HG03378 (cell line): ENCODE results near the gene SDSL.

Experiments
- ATAC-seq: cut with Tn5 transposase; IDR thresholded peaks from one replicate; pipeline ENCODE4 v1.9.1; 2021; ENCODE audit warnings: mild to moderate bottlenecking, moderate library complexity; ENCODE audit not compliant: unreplicated experiment

The SDSL gene

DNA sequence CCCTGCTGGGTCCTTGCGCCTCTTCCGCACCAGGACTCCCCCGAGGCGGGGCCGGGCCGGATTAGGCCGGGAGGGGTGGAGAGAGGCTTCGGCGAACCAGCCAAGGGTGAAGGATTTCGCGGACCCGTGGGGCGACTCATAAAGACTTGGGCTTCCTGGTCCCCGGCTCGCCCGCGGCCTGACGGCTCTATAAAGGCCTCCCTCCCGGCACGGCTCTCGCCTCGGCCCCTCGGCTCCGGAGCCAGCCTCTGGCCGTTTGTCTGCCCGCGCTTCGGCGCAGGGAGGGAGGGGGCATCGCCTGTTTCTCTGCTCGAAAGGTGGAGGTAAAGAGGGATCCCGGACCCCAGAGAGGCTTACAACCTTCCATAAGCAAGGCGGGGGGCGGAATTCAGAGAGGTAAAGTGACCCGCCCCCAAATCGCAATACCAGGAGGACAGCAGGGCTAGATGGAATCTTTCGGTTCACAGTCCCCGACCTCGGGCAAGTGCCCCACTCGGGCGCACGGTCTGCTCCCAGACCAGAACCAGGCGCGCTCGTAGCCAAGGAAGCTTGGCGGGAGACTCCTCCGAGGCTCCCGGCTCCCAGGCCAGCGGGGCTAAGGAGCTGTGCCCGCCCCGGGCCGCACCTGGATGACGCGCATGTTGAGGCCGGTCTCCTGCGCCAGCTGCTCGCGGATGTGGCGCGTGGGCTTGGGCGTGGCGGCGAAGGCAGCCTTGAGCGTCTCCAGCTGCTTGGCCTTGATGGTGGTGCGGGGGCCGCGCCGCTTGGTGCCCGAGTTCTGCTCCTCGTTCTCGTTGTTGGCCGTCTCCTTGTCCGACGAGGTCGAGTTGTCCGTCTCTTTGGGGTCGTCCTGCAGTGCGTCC lies 45.6 kb downstream of the SDSL start:
- no peak for ATAC-seq

DNA sequence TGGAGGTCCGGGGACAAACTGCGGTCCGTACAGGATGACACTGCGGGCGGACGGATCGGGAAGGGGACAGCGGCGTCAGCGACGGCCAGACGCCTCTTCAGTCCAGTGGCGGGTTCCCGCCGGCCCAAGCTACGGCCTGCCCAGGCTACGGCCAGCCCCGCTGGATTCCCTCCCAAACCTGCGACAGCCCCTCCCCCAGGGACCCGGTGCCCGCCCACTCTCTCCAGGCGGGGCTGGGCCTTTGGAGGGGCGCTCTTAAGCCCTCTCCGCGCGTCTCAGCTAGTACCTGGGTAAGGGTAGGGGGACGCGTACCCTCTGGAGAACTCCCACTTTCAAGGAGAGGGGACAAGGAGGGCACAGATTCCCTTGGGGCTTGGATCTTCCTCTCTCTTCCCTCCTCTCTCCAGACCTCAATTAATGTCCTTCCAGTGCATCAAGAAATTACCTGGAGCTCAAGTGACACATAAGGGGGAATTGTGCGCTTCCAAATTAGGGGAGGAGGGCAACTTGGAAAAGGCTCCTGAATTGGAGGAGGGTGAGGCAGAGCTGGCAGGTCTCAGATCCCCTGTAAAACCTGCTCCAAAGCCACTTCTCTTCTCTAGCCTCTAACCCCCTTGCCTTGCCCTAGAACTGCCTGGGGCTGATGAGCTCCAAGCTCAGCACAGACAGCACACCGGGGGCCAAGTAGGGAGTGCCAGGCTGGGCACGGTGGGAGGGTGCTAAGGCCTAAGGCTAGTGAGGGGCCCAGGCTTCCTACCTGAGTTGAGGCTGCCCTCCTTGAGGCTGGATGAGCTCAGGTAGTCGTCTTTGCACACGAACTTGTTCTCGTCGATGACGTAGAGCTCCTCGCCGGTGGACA lies 46.4 kb downstream of the SDSL start:
- no peak for ATAC-seq

DNA sequence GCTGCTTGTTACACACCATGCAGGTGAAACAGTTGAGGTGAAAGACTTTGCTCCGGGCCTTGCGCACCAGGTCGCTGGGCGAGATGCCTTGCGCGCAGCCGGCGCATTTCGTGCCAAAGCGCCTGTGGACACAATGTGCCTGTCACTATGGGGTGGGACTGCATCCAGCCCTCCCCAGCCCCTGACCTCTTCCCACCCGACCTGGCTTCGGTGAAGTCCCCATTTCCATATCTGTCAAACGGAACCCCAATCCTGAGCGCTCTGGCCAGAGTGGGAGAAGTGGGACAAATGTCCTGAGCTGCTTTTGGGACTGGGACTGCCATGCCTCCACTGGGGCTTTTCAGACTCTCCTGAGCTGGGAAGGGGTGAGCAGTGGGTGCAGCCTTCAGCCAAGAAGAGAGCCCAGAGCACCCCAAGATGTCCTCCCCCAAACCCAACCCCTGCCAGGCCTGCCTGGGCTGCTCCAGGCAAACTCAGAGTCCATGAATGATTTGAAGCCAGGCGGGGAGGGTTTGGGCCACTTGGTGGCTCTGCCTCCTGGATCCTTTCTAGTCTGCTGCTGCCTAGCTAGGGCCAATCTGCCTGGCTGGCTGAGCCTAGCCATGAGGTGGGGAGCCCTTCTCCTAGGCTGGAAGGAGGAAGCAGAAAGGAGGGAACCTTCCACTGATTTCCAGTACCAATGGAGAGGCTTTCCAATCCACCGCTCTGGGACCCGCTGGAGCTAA lies 47.2 kb downstream of the SDSL start:
- ATAC-seq = no peak

GRCh38 chr12:113469949-113470743 lies 48.0 kb downstream of the SDSL start:
- ATAC-seq = no peak

- no peak for ATAC-seq
Observed at GRCh38 chr12:113470871-113471618, 48.9 kb downstream of the SDSL start.

DNA sequence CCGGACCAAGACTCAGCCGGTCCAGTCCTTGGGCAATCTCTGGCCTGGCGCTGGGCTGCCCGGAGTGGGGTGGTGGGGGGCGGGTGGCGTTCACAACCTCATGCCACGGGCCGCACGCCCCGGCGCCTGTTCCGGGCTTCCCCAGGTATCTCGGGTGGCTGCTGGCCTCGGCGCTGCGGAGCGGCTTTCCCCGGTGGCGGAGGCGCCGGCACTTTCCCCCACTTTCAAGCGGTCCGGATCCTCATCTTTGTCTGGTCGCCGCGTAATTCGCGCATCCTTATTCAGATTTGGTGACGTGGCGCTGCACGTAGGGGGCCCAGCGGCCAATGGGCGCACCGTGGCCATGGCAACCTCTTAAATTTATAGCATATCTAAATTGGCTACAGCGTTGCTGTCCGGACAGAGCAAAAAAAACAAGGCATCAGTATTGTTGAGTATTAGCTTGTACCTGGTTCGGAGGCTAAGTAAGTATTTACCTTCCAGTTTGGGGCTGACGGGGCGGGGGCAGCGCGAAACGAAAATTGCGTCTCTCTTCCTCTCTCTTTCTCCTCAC lies 49.5 kb downstream of the SDSL start, which contains the start of gene LHX5:
Gene LHX5, minus strand, starts transcription at position 253 of the 553 bp plus-strand sequence. CDS start 373 bp downstream, outside the sequence.
- no peak for ATAC-seq

GRCh38 chr12:113472191-113473121 lies 50.3 kb downstream of the SDSL start:
- no peak for ATAC-seq

GRCh38 chr12:113473400-113473799 lies 51.2 kb downstream of the SDSL start:
- ATAC-seq = no peak

DNA sequence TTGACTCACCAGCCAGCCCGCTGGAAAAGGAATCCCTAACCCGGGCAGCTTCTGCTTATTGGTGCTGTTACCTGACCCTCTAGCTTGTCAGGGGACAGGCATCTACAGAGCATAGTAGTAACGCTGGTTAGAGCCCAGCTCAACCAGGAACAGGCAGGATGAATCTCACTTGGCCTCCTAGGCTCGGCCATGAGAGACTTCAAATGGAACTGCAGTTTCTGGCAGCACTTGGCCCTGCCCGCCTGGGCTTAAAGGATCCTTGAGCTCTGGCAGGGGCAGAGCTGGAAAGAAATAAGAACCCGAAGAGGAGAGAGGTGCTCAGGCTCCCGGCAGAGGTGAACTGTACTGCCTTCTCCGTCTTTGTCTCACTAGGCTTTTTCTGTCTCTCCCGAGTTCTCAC lies 51.8 kb downstream of the SDSL start:
- no peak for ATAC-seq

GRCh38 chr12:113474635-113475436 lies 52.7 kb downstream of the SDSL start:
- no peak for ATAC-seq

DNA sequence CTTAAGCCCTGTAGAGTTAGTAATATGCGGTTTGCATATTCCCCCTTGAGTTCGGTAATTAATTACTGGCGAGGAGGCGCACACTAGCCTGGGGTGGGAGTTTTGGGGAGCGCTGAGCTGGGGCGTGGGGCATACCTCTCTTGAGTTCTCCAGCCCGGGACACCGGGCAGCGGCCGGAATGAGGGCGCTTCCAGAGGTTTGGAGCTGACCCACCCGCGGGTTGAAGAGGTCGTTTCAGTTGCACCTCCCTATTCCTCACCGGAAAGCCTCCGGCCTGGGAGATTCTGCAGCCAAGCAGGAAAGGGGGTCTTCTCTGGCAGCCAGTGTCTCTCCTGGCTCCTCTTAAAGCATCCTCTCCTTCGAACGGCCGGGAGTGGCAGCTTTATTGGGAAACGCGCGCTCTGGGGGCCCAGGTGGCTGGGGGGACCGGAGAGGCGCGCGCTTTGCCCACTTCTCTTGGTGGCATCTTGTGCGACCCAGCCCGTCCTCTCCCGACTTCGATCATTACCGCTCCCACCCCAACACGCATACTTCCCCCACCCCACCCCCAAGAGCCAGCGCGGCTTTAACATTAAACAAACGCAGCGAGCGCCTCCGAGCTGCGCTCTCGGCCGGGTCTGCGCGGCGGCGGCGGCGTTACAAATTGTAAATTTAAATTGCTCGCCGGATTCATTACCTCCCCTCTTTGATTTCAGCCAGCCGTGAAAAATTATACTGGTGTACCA lies 53.4 kb downstream of the SDSL start:
- no peak for ATAC-seq

- ATAC-seq = no peak
Observed at GRCh38 chr12:113476176-113476986, 54.2 kb downstream of the SDSL start.

GRCh38 chr12:113477171-113477841 lies 55.1 kb downstream of the SDSL start:
- no peak for ATAC-seq

GRCh38 chr12:113477842-113478215 lies 55.6 kb downstream of the SDSL start:
- ATAC-seq = no peak

- ATAC-seq = no peak
Observed at GRCh38 chr12:113478351-113479011, 56.3 kb downstream of the SDSL start.
